Measurements from ENCODE around the gene COL17A1.

The COL17A1 gene

GRCh38 chr10:104031631-104032030, 54.0 kb downstream of the COL17A1 start:
- Histone ChIP-seq H3K4me2 (ENCODE audit: low read length) (no peak overlapping the region), H3K27me3 (ENCODE audit: low read depth, low read length) (no peaks in the 10 kb centered on the region), H3K79me2 (ENCODE audit: low read length) (no peaks in the 10 kb centered on the region), H3K27ac (ENCODE audit: low read length) (no peak overlapping the region), H3K9ac (ENCODE audit: low read length) (no peak overlapping the region), H3K9me3 (ENCODE audit: insufficient read depth, low read length) (no peaks in the 10 kb centered on the region), H4K20me1 (ENCODE audit: insufficient read depth, low read length) (no peaks in the 10 kb centered on the region), H3K4me1 (ENCODE audit: low read length) (peaks cover 5% of the 10 kb centered on the region), H3K4me3 (ENCODE audit: low read length) (no peak overlapping the region), H3K36me3 (replicated peaks; ENCODE audit: low read depth, low read length) (no peaks in the 10 kb centered on the region), H2AFZ (ENCODE audit: low read depth, low read length) (no peak overlapping the region)
- TF ChIP-seq EZH2phosphoT487 (IDR thresholded peaks at IDR 0.05; ENCODE audit: low read depth) (no peak), CTCF (IDR thresholded peaks at IDR 0.05; ENCODE audit: low read depth, low read length) (no peak)

- Histone ChIP-seq H3K9me3 (ENCODE audit: insufficient read depth, low read length) (no peaks in the 10 kb centered on the region), H3K36me3 (replicated peaks; ENCODE audit: low read depth, low read length) (peaks cover 3% of the 10 kb centered on the region), H3K4me1 (ENCODE audit: low read length) (peaks cover 9% of the 10 kb centered on the region), H2AFZ (ENCODE audit: low read depth, low read length) (no peak overlapping the region), H3K9ac (ENCODE audit: low read length) (no peak overlapping the region), H3K4me3 (ENCODE audit: low read length) (no peak overlapping the region), H3K27ac (ENCODE audit: low read length) (no peak overlapping the region), H3K27me3 (ENCODE audit: low read depth, low read length) (no peaks in the 10 kb centered on the region), H3K79me2 (ENCODE audit: low read length) (no peaks in the 10 kb centered on the region), H3K4me2 (ENCODE audit: low read length) (no peak overlapping the region), H4K20me1 (ENCODE audit: insufficient read depth, low read length) (no peaks in the 10 kb centered on the region)
- no peak for TF ChIP-seq CTCF (IDR thresholded peaks at IDR 0.05; ENCODE audit: low read depth, low read length)
- TF ChIP-seq EZH2phosphoT487 (IDR thresholded peaks at IDR 0.05; ENCODE audit: low read depth) = no peak
Observed at GRCh38 chr10:104029521-104029860, 56.2 kb downstream of the COL17A1 start.

GRCh38 chr10:104028823-104029520, 56.7 kb downstream of the COL17A1 start:
- Histone ChIP-seq H3K9ac (ENCODE audit: low read length) (no peak overlapping the region), H3K27ac (ENCODE audit: low read length) (no peak overlapping the region), H4K20me1 (ENCODE audit: insufficient read depth, low read length) (no peaks in the 10 kb centered on the region), H3K27me3 (ENCODE audit: low read depth, low read length) (no peaks in the 10 kb centered on the region), H3K4me1 (ENCODE audit: low read length) (peaks cover 9% of the 10 kb centered on the region), H3K4me3 (ENCODE audit: low read length) (no peak overlapping the region), H2AFZ (ENCODE audit: low read depth, low read length) (no peak overlapping the region), H3K36me3 (replicated peaks; ENCODE audit: low read depth, low read length) (peaks cover 3% of the 10 kb centered on the region), H3K9me3 (ENCODE audit: insufficient read depth, low read length) (no peaks in the 10 kb centered on the region), H3K79me2 (ENCODE audit: low read length) (no peaks in the 10 kb centered on the region), H3K4me2 (ENCODE audit: low read length) (no peak overlapping the region)
- no peak for TF ChIP-seq EZH2phosphoT487 (IDR thresholded peaks at IDR 0.05; ENCODE audit: low read depth)
- TF ChIP-seq CTCF (IDR thresholded peaks at IDR 0.05; ENCODE audit: low read depth, low read length) = no peak

GRCh38 chr10:104028146-104028545, 57.5 kb downstream of the COL17A1 start:
- H3K27me3 ChIP-seq (ENCODE audit: low read depth, low read length) = no peaks in the 10 kb centered on the region
- TF ChIP-seq EZH2phosphoT487 (IDR thresholded peaks at IDR 0.05; ENCODE audit: low read depth) = no peak
- H3K79me2 ChIP-seq (ENCODE audit: low read length) = no peaks in the 10 kb centered on the region
- H3K4me2 ChIP-seq (ENCODE audit: low read length) = no peak overlapping the region
- no peaks in the 10 kb centered on the region for H3K9me3 ChIP-seq (ENCODE audit: insufficient read depth, low read length)
- H3K27ac ChIP-seq (ENCODE audit: low read length) = no peak overlapping the region
- H4K20me1 ChIP-seq (ENCODE audit: insufficient read depth, low read length) = no peaks in the 10 kb centered on the region
- H3K4me1 ChIP-seq (ENCODE audit: low read length) = peaks cover 9% of the 10 kb centered on the region
- no peak overlapping the region for H3K9ac ChIP-seq (ENCODE audit: low read length)
- no peak overlapping the region for H3K4me3 ChIP-seq (ENCODE audit: low read length)
- no peak overlapping the region for H2AFZ ChIP-seq (ENCODE audit: low read depth, low read length)
- peaks cover 3% of the 10 kb centered on the region for H3K36me3 ChIP-seq (replicated peaks; ENCODE audit: low read depth, low read length)

All from OCI-LY3 (cell line).